Measurements from ENCODE around the gene TSC1.

TSC1 gene

DNA sequence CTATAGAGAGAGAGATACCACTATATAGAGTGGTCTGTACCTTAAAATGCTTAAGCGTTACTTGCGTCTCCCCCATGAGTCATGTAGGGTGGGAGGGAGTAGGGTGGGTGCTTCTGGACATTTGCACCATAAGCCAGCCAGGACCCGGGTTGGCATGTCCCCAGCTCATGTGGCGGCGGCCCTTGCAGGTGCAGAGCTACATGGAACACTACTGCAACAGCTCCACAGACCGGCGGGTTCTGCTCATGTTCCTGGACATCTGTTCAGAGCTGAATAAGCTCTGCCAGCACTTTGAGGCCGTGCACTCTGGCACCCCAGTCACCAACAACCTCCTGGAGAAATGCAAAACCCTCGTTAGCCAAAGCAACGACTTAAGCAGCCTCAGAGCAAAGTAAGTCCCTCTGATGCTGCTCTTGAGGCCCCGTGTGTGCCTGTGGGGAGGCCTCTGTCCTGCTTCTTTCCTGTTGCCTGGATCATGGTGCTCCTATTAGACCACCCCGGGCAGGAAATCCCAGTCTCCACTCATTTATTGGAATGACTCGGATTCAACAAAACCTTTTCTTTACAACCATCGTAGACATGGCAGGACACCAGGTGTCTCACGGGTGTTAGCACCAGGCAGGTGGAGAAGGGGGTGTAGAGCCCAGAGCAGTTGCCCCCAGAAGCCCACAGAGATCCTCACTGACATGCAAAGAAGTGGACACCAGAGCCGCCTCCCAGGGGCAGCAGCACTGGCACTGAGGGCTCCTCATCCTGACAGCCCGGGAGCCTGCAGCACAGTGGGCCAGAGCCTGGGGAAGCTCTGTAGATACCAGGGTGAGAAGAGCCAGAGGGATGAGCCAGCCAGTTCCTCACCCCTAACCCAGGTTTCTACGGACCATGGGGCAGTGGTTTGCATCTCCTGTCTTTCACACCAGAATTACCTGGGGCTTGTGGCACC lies 57.0 kb downstream of the TSC1 start:
- in situ Hi-C loops (cut with HindIII; ENCODE audit: low pct_unique_long_range_greater_than_20kb, low sequenced_read_pairs): no loop called here
- no peak for TF ChIP-seq JUND (IDR thresholded peaks at IDR 0.05; ENCODE audit: low read depth)
- DNase-seq (ENCODE audit: low read depth in 1 of 2, low spot score in 1 of 2): no peak

DNA sequence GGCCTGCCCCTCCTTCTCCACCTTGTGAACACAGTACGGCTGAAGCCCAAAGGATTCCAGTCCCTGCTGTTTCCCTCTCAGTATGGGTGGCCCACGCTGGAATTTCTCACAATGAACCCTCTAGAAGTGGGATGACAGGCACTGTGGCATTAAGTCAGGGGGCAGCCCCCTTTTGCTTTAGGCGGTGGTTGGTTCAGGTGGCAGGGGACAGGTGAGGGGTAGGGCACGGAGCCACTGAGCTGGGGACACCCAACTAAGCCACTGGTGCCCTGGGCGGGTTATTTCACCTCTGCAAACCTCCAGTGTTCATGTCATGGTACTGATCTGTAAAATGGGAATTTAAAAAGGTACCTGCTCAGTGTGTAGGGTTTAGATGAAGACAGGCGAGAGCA lies 58.1 kb downstream of the TSC1 start:
- TF ChIP-seq JUND (IDR thresholded peaks at IDR 0.05; ENCODE audit: low read depth): no peak
- no peak for DNase-seq (ENCODE audit: low read depth in 1 of 2, low spot score in 1 of 2)
- in situ Hi-C loops (cut with HindIII; ENCODE audit: low pct_unique_long_range_greater_than_20kb, low sequenced_read_pairs): no loop called here

DNA sequence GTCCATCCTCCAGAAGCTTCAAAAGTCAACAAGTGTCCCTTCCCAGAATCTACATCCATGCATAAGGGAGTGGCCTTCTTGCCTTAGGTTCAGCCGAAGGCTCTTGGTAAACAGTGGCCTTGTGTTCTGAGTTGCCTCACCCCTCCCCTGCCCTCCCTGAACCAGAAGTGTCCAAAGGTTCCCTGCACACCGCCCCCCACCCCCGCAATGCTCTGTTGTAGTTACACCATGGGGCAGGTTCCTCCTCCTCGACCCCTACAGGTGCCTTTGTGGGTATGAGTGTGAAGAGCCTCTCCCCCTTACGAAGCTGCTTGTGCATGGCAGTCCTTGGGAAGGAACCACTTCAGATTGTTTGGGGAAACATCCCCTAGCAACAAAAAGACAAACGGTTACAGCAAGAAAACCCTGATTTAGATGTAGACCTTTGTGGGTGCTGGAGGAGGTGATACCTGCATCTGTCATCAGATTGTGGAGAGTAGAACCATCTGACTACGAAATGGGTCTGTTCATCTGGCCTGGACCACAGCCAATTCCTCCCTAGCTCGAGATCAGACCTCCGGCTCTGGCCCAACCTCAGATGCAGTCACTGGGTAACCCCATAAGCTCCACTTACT lies 58.6 kb downstream of the TSC1 start:
- no peak for DNase-seq (ENCODE audit: low read depth in 1 of 2, low spot score in 1 of 2)
- TF ChIP-seq JUND (IDR thresholded peaks at IDR 0.05; ENCODE audit: low read depth): no peak
- in situ Hi-C loops (cut with HindIII; ENCODE audit: low pct_unique_long_range_greater_than_20kb, low sequenced_read_pairs): no loop called here

DNA sequence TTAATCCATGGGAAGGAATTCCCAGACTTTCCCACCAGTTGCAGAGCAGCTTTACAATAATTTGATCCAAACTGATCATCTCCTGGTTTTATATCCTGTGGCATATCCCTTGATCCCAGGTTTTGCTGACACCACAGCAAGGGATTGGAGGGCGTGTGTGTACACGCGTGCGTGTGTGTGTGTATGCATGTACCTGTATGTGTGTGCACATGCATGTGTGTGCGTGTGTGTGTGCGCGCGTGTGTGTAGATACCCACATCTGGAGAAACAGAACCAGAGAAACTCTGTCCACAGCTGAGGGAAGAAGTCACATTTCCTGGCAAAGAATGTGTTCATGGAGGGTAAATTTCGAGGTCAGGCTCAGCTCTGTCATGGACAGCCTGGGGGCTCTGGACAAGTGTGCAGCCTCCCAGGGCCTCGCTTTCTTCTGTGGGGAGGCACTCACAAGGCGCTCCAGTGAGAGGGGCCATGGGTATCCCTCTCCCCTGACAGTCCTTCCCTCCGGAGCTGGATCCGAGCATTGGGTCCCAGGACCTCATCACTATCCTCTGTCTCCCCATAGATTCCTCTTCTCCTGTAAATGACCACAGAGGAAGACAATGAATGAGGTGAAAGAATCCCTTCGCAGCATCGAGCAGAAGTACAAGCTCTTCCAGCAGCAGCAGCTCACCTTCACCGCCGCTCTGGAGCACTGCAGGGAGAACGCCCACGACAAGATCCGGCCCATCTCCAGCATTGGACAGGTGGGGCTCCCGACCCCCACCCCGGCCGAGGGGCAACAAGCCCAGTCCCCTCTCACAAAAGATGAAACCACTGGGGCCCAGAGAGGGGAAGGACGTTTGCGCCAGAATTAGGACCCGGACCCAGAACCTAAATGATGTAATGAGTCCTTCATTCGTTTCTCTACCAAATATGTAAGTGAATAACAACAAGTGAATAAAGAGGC lies 60.8 kb downstream of the TSC1 start:
- no peak for DNase-seq (ENCODE audit: low read depth in 1 of 2, low spot score in 1 of 2)
- in situ Hi-C loops (cut with HindIII; ENCODE audit: low pct_unique_long_range_greater_than_20kb, low sequenced_read_pairs): no loop called here
- no peak for TF ChIP-seq JUND (IDR thresholded peaks at IDR 0.05; ENCODE audit: low read depth)

DNA sequence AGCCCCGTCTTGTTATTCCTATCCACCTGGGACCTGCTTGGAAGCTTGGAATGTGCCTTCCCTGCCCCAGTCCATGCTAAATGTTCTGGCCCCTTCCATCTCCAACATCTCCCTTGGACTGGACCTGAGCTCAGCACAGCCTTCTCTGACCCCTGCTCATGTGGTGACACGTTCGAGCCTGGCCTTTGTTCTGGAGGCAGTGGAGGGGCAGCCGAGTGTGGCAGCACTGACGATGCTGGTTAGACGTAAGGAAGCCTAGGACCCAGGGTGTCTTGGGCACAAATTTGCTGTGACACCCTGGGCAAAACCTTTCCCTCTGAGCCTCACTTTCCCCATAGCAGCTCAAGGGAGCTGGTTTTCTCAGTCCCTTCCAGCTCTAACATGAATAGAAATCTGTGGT lies 61.8 kb downstream of the TSC1 start:
- in situ Hi-C loops (cut with HindIII; ENCODE audit: low pct_unique_long_range_greater_than_20kb, low sequenced_read_pairs): no loop called here
- no peak for TF ChIP-seq JUND (IDR thresholded peaks at IDR 0.05; ENCODE audit: low read depth)
- DNase-seq (ENCODE audit: low read depth in 1 of 2, low spot score in 1 of 2): no peak

DNA sequence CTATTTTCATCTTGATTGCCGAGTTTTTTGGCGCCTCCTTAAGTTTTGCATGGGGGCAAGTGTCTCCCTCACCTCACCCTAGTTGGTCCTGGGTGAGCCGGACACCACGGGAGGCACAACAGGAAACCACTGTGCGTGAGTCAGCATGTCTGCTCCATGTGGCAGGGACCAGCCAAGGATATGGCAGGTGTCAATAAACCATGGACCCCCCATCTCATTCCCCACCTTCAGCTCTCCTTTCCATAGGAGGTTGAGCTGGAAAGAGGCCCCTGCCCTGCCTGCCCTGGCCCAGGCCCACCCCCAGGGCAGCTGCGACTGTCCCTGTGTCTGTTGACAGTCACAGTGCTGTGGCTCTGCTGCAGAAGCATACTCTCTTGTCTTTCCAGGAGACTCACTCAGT lies 62.6 kb downstream of the TSC1 start:
- in situ Hi-C loops (cut with HindIII; ENCODE audit: low pct_unique_long_range_greater_than_20kb, low sequenced_read_pairs): no loop called here

DNA sequence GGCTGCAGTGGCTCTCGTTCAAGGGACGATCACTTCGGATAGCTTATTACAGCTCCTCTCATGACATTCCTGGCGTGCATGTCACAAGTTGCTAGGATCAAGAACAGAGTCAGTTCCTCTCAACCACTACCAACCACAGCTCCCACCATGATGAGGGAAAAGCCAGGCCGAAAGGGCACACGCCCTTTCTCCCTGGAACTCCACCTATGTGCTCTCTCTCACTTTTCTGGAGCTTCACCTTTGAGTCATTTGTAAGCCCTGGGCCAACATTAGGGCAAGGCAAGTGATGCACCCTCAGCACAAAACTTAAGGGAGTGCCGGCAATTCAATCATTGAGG lies 64.1 kb downstream of the TSC1 start:
- TF ChIP-seq JUND (IDR thresholded peaks at IDR 0.05; ENCODE audit: low read depth): no peak
- in situ Hi-C loops (cut with HindIII; ENCODE audit: low pct_unique_long_range_greater_than_20kb, low sequenced_read_pairs): no loop called here
- no peak for DNase-seq (ENCODE audit: low read depth in 1 of 2, low spot score in 1 of 2)

More for the DNA sequence above, 62.6 kb downstream of the TSC1 start:
- no peak for TF ChIP-seq JUND (IDR thresholded peaks at IDR 0.05; ENCODE audit: low read depth)
- no peak for DNase-seq (ENCODE audit: low read depth in 1 of 2, low spot score in 1 of 2)

DNA sequence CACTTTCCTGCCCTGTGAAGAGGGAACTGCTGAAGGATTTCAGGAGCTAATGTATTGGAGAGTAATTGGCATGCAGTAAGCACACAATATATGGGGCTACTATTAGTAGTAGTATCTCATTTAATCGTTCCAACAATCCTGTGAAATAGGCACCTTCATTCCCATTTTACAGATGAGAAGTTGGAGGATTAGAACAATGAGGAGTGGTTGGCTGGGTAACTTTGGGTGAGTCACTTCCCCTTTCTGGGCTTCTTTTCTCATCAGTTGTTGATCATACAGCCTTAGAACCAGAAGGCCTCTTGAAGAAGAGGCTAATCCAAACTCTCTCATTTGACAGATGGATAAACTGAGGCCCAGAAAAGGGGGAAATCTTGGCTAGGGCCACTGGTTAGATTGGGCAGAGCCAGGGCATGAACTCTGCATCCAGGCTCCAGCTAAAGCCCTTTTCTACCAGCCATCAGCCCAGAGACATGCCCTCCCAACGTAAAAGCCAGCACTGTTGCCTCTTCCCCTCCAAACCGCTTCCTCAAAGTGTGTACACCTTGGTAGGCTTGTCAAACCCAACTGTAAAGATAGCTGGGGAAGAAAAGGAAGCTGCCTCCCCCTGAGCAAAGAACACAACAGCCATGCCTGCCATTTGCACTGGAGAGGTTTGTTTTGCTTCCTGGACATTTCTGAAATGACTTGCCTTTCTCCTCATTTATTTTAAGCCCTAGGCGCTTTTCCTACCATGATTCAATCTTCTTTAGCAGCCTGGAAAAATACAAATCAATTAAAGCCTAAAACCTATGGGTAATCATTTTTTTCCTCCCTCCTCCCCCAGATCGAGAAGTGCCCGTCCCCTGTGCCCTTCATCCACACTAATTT lies 64.7 kb downstream of the TSC1 start:
- in situ Hi-C loops (cut with HindIII; ENCODE audit: low pct_unique_long_range_greater_than_20kb, low sequenced_read_pairs): no loop called here
- TF ChIP-seq JUND (IDR thresholded peaks at IDR 0.05; ENCODE audit: low read depth): no peak
- DNase-seq (ENCODE audit: low read depth in 1 of 2, low spot score in 1 of 2): no peak

DNA sequence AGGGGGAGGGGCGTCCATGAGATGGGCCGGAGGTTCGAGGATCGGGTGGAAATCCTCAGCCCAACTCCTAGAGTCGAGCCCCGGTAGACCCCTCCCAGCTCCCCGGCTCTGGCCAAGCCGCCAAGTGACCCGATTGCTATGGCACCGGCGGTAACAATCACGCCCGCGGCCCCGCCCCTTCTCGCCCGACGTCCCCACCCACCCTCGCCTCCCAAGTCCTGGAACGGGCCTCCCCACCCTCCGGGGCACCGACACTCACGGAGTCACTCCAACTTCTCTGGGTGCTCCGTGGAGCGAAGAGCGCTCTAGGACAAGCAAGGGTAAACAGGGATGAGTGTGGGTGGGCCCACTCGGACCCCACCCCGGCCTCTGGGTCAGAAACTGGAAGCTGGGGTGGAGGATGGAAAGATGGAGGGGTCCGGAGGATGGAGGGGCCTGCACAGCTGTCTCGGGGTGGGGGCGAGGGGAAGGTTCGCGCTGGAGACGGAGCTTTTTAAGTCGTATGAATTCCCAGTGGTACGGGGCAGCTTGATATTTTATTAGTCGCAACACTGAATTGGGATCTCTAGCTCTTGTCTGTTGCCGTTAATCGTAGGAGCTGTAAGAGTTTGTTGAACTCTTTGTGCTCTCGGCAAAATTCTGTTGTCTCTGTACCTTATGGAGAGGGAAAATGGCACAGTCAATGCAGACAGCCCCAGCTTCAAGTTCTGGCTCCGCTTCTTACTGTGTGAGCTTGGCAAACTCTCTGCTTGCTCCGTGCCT lies 65.5 kb downstream of the TSC1 start, which contains the start of gene SPACA9:
Gene SPACA9, plus strand, starts transcription at position 204 of the 762 bp plus-strand sequence. CDS start 5,050 bp downstream, outside the sequence.
- peak; percentile 71 to 76 for DNase-seq (ENCODE audit: low read depth in 1 of 2, low spot score in 1 of 2)
- no peak for TF ChIP-seq JUND (IDR thresholded peaks at IDR 0.05; ENCODE audit: low read depth)
- in situ Hi-C loops (cut with HindIII; ENCODE audit: low pct_unique_long_range_greater_than_20kb, low sequenced_read_pairs): no loop called here

DNA sequence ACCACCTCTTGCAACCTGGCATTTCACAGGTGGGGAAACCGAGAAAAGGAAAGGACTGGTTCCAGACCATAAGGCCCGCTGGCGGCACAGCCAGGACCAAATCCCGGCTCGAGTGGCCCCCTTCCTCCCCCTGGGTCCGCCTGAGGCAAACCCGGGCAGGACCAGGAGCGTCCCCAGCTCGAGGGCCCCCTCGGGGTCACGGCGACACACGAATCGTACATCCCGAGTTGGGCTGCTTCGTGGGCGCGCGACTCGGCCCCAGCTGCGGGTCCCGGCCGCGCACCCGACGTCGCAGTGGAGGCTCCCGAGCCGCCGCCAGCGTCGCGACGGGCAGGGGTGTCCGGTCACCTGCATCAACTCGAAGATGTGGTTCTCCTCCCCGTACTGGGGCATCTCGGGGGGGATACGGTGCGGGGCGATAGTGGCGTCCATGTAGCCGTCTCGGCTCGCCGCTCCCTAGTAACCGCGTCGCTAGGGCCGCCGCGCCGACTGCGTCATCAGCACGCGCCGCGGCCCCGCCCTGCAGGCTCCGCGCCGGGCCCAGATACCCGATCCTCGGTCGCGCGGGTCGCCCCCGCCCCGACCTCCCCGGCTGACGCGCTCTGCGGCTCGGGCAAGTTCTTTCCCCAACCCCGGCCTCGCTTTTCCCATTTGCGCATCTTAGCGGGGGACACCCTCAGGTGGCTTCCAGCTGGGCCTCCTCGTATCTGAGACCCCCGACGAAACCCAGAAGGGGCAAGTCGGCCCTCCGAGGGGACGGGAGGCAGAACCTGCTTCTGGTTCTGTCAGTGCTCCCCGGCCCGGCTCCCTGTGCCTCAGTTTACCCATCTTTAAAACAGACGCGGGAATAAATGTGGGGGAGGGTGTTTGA lies 66.4 kb downstream of the TSC1 start, which contains the start of gene AK8:
Gene AK8, minus strand, starts transcription at position 461 of the 871 bp plus-strand sequence. Its CDS starts 29 bp downstream, at position 432.
- in situ Hi-C loops (cut with HindIII; ENCODE audit: low pct_unique_long_range_greater_than_20kb, low sequenced_read_pairs): no loop called here
- peak; percentile 84 to 92 for DNase-seq (ENCODE audit: low read depth in 1 of 2, low spot score in 1 of 2)

More for the DNA sequence above, 66.4 kb downstream of the TSC1 start, which contains the start of gene AK8:
- no peak for TF ChIP-seq JUND (IDR thresholded peaks at IDR 0.05; ENCODE audit: low read depth)
